Measurements from ENCODE around the gene GAS2L3.
"Not testable (repeated sequence)": the region's sequence is repeated elsewhere in the genome, so short reads cannot be mapped to it uniquely, and the experiment has no call there.

Gene GAS2L3

GRCh38 chr12:100573292-100574186 is at the start of gene GAS2L3:
Gene GAS2L3, plus strand, starts transcription at chr12:100573684. Its CDS starts 21,221 bp downstream, at chr12:100594905.
- DNase-seq (ENCODE audit: low spot score): peak; percentile 87

- no peak for DNase-seq (ENCODE audit: low spot score)
Measured at GRCh38 chr12:100528034-100528433, 45.5 kb upstream of the GAS2L3 start.

- DNase-seq (ENCODE audit: low spot score): no peak
Measured at GRCh38 chr12:100528471-100529127, 44.9 kb upstream of the GAS2L3 start.

GRCh38 chr12:100529756-100530350 is 43.6 kb upstream of the GAS2L3 start:
- no peak for DNase-seq (ENCODE audit: low spot score)

GRCh38 chr12:100533376-100533775 is 40.1 kb upstream of the GAS2L3 start:
- no peak for DNase-seq (ENCODE audit: low spot score)

GRCh38 chr12:100534625-100535227 is 38.8 kb upstream of the GAS2L3 start:
- no peak for DNase-seq (ENCODE audit: low spot score)

GRCh38 chr12:100539202-100539601 is 34.3 kb upstream of the GAS2L3 start:
- DNase-seq (ENCODE audit: low spot score): no peak

- DNase-seq (ENCODE audit: low spot score): no peak
Measured at GRCh38 chr12:100544165-100544564, 29.3 kb upstream of the GAS2L3 start.

- DNase-seq (ENCODE audit: low spot score): no peak
Measured at GRCh38 chr12:100545092-100545491, 28.4 kb upstream of the GAS2L3 start.

GRCh38 chr12:100553936-100554335 is 19.5 kb upstream of the GAS2L3 start:
- no peak for DNase-seq (ENCODE audit: low spot score)

GRCh38 chr12:100554608-100555077 is 18.8 kb upstream of the GAS2L3 start:
- peak; percentile 52 for DNase-seq (ENCODE audit: low spot score)

GRCh38 chr12:100555722-100556121 is 17.8 kb upstream of the GAS2L3 start:
- DNase-seq (ENCODE audit: low spot score): no peak

GRCh38 chr12:100557357-100557756 is 16.1 kb upstream of the GAS2L3 start:
- no peak for DNase-seq (ENCODE audit: low spot score)

- not testable (repeated sequence) for DNase-seq (ENCODE audit: low spot score)
Measured at GRCh38 chr12:100559261-100559660, 14.2 kb upstream of the GAS2L3 start.

- no peak for DNase-seq (ENCODE audit: low spot score)
Measured at GRCh38 chr12:100564090-100564489, 9.4 kb upstream of the GAS2L3 start.

GRCh38 chr12:100564905-100565467 is 8.5 kb upstream of the GAS2L3 start:
- no peak for DNase-seq (ENCODE audit: low spot score)

- DNase-seq (ENCODE audit: low spot score): no peak
Measured at GRCh38 chr12:100565987-100566545, 7.4 kb upstream of the GAS2L3 start.

- DNase-seq (ENCODE audit: low spot score): no peak
Measured at GRCh38 chr12:100566887-100567637, 6.4 kb upstream of the GAS2L3 start.

GRCh38 chr12:100567945-100568344 is 5.5 kb upstream of the GAS2L3 start:
- no peak for DNase-seq (ENCODE audit: low spot score)

GRCh38 chr12:100572184-100572583 is 1.3 kb upstream of the GAS2L3 start:
- no peak for DNase-seq (ENCODE audit: low spot score)

Data from hematopoietic multipotent progenitor cell treated with erythropoietin and hydrocortisone succinate and interleukin-3 and kit ligand, for 17 days (in vitro differentiated cells).